GM12878 (cell line): ENCODE results near the gene TM6SF1.

Experiments
- EZH2 ChIP-seq: IDR thresholded peaks from 2 replicates; pipeline ENCODE4 v1.6.1; 2012; ENCODE audit warnings: low read depth, mild to moderate bottlenecking, control low read depth, inconsistent platforms, low read length, borderline replicate concordance; ENCODE audit not compliant: control insufficient read depth
- POLR2A ChIP-seq: IDR thresholded peaks from 2 replicates; pipeline ENCODE4 v1.6.1; 2011; ENCODE audit warnings: low read depth, mild to moderate bottlenecking, low read length
- POLR2AphosphoS2 ChIP-seq: IDR thresholded peaks from 2 replicates; pipeline ENCODE4 v1.6.1; 2011; ENCODE audit warnings: low read depth, mild to moderate bottlenecking, low read length, improper control_type of control experiment, moderate library complexity
- POLR2AphosphoS5 ChIP-seq: IDR thresholded peaks from 2 replicates; pipeline ENCODE4 v1.6.1; 2011; ENCODE audit warnings: mild to moderate bottlenecking, low read length, inconsistent platforms
- RAD21 ChIP-seq: IDR thresholded peaks from 2 replicates; pipeline ENCODE4 v1.6.1; 2011; ENCODE audit warnings: mild to moderate bottlenecking, low read depth, low read length, moderate library complexity; ENCODE audit not compliant: insufficient read depth
- SIN3A ChIP-seq: IDR thresholded peaks from 2 replicates; pipeline ENCODE4 v1.6.1; 2012; ENCODE audit warnings: low read depth, low read length, improper control_type of control experiment
- SMAD5 ChIP-seq: IDR thresholded peaks from 2 replicates; pipeline ENCODE4 v1.6.1; 2016; ENCODE audit warnings: antibody characterized with exemption, low read depth
- STAT3 ChIP-seq: IDR thresholded peaks from 2 replicates; pipeline ENCODE4 v1.6.1; 2011; ENCODE audit warnings: low read depth, low read length, improper control_type of control experiment
- TBL1XR1 ChIP-seq: IDR thresholded peaks from 2 replicates; pipeline ENCODE4 v1.6.1; 2012; ENCODE audit warnings: low read depth, low read length, improper control_type of control experiment
- TF ChIP-seq, protein P1 (sequence below), 3 experiments: IDR thresholded peaks in 2 of 3; conservative IDR thresholded peaks in 1 of 3; 2 replicates each; pipeline ENCODE4 v1.5.1; 2011; ENCODE audit warnings: low read depth in 3 of 3, low read length in 3 of 3, mild to moderate bottlenecking in 3 of 3, control low read depth in 2 of 3, moderate library complexity in 2 of 3, inconsistent platforms in 1 of 3, mixed read lengths in 1 of 3; ENCODE audit not compliant: control insufficient read depth in 2 of 3, insufficient read depth in 1 of 3; ENCODE audit errors: extremely low read depth in 1 of 3
- TF ChIP-seq, protein P2 (sequence below): IDR thresholded peaks from 2 replicates; pipeline ENCODE4 v1.6.1; 2011; ENCODE audit warnings: low read depth, low read length, improper control_type of control experiment, borderline replicate concordance
- TF ChIP-seq, protein P3 (sequence below): fragments of 450-650 bp; IDR thresholded peaks from 2 replicates; pipeline ENCODE4 v1.6.1; 2017; ENCODE audit warnings: mild to moderate bottlenecking
- TF ChIP-seq, protein P4 (sequence below): IDR thresholded peaks from 2 replicates; pipeline ENCODE4 v1.6.1; 2011; ENCODE audit warnings: mild to moderate bottlenecking, low read depth, low read length, moderate library complexity; ENCODE audit not compliant: insufficient replicate concordance

DNA sequence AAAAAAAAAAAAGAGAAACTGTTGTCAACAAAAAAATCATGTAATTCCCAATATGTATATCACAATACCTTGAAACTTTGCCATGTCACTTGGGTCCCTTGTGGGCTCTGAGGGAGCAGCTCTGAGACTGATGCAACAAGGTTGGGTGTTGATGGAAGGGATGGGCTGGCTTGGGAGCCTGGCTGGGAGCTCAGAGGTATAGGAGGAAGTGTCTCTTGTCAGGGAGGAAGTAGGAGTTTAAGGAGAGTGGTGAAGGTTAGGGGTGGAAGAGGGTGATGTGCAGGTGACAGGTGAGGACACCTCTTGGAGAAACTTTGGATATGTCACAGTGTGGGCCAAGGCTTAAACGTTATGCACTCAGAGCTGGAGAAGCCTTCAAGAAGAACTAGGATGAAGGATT lies 2.0 kb upstream of the TM6SF1 start:
- TF ChIP-seq, protein P1, sequence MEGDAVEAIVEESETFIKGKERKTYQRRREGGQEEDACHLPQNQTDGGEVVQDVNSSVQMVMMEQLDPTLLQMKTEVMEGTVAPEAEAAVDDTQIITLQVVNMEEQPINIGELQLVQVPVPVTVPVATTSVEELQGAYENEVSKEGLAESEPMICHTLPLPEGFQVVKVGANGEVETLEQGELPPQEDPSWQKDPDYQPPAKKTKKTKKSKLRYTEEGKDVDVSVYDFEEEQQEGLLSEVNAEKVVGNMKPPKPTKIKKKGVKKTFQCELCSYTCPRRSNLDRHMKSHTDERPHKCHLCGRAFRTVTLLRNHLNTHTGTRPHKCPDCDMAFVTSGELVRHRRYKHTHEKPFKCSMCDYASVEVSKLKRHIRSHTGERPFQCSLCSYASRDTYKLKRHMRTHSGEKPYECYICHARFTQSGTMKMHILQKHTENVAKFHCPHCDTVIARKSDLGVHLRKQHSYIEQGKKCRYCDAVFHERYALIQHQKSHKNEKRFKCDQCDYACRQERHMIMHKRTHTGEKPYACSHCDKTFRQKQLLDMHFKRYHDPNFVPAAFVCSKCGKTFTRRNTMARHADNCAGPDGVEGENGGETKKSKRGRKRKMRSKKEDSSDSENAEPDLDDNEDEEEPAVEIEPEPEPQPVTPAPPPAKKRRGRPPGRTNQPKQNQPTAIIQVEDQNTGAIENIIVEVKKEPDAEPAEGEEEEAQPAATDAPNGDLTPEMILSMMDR (IDR thresholded peaks at IDR 0.05 in 2 of 3, conservative IDR thresholded peaks at IDR 0.05 in 1 of 3; ENCODE audit: control insufficient read depth in 2 of 3, extremely low read depth in 1 of 3, insufficient read depth in 1 of 3, low read depth in 3 of 3, low read length in 3 of 3): no peak
- no peak for TF ChIP-seq TBL1XR1
- TF ChIP-seq, protein P2, sequence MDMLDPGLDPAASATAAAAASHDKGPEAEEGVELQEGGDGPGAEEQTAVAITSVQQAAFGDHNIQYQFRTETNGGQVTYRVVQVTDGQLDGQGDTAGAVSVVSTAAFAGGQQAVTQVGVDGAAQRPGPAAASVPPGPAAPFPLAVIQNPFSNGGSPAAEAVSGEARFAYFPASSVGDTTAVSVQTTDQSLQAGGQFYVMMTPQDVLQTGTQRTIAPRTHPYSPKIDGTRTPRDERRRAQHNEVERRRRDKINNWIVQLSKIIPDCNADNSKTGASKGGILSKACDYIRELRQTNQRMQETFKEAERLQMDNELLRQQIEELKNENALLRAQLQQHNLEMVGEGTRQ: no peak
- TF ChIP-seq, protein P3, sequence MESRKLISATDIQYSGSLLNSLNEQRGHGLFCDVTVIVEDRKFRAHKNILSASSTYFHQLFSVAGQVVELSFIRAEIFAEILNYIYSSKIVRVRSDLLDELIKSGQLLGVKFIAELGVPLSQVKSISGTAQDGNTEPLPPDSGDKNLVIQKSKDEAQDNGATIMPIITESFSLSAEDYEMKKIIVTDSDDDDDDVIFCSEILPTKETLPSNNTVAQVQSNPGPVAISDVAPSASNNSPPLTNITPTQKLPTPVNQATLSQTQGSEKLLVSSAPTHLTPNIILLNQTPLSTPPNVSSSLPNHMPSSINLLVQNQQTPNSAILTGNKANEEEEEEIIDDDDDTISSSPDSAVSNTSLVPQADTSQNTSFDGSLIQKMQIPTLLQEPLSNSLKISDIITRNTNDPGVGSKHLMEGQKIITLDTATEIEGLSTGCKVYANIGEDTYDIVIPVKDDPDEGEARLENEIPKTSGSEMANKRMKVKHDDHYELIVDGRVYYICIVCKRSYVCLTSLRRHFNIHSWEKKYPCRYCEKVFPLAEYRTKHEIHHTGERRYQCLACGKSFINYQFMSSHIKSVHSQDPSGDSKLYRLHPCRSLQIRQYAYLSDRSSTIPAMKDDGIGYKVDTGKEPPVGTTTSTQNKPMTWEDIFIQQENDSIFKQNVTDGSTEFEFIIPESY: no peak
- no peak for TF ChIP-seq POLR2AphosphoS2
- TF ChIP-seq POLR2A: no peak
- TF ChIP-seq POLR2AphosphoS5: no peak
- TF ChIP-seq, protein P4, sequence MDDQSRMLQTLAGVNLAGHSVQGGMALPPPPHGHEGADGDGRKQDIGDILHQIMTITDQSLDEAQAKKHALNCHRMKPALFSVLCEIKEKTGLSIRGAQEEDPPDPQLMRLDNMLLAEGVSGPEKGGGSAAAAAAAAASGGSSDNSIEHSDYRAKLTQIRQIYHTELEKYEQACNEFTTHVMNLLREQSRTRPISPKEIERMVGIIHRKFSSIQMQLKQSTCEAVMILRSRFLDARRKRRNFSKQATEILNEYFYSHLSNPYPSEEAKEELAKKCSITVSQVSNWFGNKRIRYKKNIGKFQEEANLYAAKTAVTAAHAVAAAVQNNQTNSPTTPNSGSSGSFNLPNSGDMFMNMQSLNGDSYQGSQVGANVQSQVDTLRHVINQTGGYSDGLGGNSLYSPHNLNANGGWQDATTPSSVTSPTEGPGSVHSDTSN: no peak
- no peak for TF ChIP-seq SIN3A
- TF ChIP-seq SMAD5: no peak
- TF ChIP-seq STAT3: no peak
- TF ChIP-seq EZH2: no peak
- no peak for TF ChIP-seq RAD21
